ENCODE data around the gene CHCHD10. TPM values are rescaled to one million over a fixed set of nuclear protein-coding genes. Genes with fewer than 3 reads are reported as not detected.

CHCHD10 gene
- total RNA-seq, 1 experiment from 2014 or later = 198 TPM

- TF ChIP-seq ERG (CRISPR knock-in tag; IDR thresholded peaks at IDR 0.05) = no peak
- TF ChIP-seq SMAD3 (CRISPR knock-in tag; IDR thresholded peaks at IDR 0.05; ENCODE audit: borderline replicate concordance) = no peak
- TF ChIP-seq TEAD1 (CRISPR knock-in tag; IDR thresholded peaks at IDR 0.05) = no peak
- TF ChIP-seq ZBTB43 (CRISPR knock-in tag; IDR thresholded peaks at IDR 0.05) = no peak
- TF ChIP-seq NR2C2 (CRISPR knock-in tag; IDR thresholded peaks at IDR 0.05) = no peak
- TF ChIP-seq, protein P1, sequence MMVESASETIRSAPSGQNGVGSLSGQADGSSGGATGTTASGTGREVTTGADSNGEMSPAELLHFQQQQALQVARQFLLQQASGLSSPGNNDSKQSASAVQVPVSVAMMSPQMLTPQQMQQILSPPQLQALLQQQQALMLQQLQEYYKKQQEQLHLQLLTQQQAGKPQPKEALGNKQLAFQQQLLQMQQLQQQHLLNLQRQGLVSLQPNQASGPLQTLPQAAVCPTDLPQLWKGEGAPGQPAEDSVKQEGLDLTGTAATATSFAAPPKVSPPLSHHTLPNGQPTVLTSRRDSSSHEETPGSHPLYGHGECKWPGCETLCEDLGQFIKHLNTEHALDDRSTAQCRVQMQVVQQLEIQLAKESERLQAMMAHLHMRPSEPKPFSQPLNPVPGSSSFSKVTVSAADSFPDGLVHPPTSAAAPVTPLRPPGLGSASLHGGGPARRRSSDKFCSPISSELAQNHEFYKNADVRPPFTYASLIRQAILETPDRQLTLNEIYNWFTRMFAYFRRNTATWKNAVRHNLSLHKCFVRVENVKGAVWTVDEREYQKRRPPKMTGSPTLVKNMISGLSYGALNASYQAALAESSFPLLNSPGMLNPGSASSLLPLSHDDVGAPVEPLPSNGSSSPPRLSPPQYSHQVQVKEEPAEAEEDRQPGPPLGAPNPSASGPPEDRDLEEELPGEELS (CRISPR knock-in tag; IDR thresholded peaks at IDR 0.05) = 0 out of 2 replicates have a peak, but pooled peaks have one; percentile 12
- no peak for TF ChIP-seq E2F1 (CRISPR knock-in tag; IDR thresholded peaks at IDR 0.05)
- TF ChIP-seq GTF2I (CRISPR knock-in tag; conservative IDR thresholded peaks at IDR 0.05) = no peak
- TF ChIP-seq ATF3 (CRISPR knock-in tag; conservative IDR thresholded peaks at IDR 0.05) = no peak
- no peak for TF ChIP-seq GABPB1 (CRISPR knock-in tag; IDR thresholded peaks at IDR 0.05)
- TF ChIP-seq FOXP1 (CRISPR knock-in tag; IDR thresholded peaks at IDR 0.05; ENCODE audit: borderline replicate concordance) = peak; percentile 49; the same call in 1 of the 2 replicates
- TF ChIP-seq, protein P2, sequence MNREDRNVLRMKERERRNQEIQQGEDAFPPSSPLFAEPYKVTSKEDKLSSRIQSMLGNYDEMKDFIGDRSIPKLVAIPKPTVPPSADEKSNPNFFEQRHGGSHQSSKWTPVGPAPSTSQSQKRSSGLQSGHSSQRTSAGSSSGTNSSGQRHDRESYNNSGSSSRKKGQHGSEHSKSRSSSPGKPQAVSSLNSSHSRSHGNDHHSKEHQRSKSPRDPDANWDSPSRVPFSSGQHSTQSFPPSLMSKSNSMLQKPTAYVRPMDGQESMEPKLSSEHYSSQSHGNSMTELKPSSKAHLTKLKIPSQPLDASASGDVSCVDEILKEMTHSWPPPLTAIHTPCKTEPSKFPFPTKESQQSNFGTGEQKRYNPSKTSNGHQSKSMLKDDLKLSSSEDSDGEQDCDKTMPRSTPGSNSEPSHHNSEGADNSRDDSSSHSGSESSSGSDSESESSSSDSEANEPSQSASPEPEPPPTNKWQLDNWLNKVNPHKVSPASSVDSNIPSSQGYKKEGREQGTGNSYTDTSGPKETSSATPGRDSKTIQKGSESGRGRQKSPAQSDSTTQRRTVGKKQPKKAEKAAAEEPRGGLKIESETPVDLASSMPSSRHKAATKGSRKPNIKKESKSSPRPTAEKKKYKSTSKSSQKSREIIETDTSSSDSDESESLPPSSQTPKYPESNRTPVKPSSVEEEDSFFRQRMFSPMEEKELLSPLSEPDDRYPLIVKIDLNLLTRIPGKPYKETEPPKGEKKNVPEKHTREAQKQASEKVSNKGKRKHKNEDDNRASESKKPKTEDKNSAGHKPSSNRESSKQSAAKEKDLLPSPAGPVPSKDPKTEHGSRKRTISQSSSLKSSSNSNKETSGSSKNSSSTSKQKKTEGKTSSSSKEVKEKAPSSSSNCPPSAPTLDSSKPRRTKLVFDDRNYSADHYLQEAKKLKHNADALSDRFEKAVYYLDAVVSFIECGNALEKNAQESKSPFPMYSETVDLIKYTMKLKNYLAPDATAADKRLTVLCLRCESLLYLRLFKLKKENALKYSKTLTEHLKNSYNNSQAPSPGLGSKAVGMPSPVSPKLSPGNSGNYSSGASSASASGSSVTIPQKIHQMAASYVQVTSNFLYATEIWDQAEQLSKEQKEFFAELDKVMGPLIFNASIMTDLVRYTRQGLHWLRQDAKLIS (CRISPR knock-in tag; IDR thresholded peaks at IDR 0.05; ENCODE audit: borderline replicate concordance) = no peak
- TF ChIP-seq SP1 (CRISPR knock-in tag; conservative IDR thresholded peaks at IDR 0.05) = peak; percentile 17; the same call in 1 of the 2 replicates
These were observed 5.1 kb upstream of the CHCHD10 start, which contains the start of gene MMP11 (continued) for GRCh38 chr22:23772649-23773473.

GRCh38 chr22:23772315-23772648 is 4.5 kb upstream of the CHCHD10 start:
- ChIA-PET CTCF (interaction anchor here (0.6 to 2.8 kb wide), 5 partner anchors 61 to 134 kb away, joined by 3 to 11 read pairs (median 5); no protein-coding TSS in a partner anchor), POLR2A (no interaction called here)
- Mint-ChIP-seq H3K27ac (no peak overlapping the region), H3K9me3 (no peaks in the 10 kb centered on the region), H3K4me1 (peaks cover 30% of the 10 kb centered on the region), H3K36me3 (no peaks in the 10 kb centered on the region), H3K4me3 (peak overlapping the region; percentile 61), H3K27me3 (ENCODE audit: low read depth) (peaks cover 41% of the 10 kb centered on the region)
- ATAC-seq = 0 out of 2 replicates have a peak, but pooled peaks have one; percentile 1
- TF ChIP-seq SOX15 (CRISPR knock-in tag; IDR thresholded peaks at IDR 0.05) = no peak
- peak; percentile 35; the same call in 1 of the 2 replicates for TF ChIP-seq ZNF423 (CRISPR knock-in tag; IDR thresholded peaks at IDR 0.05)
- peak; percentile 30 for DNase-seq (ENCODE audit: low spot score)
